Measurements from ENCODE around the gene SKAP1. TPM values are rescaled to one million over a fixed set of nuclear protein-coding genes. Genes with fewer than 3 reads are reported as not detected.
"Not testable (repeated sequence)": the region's sequence is repeated elsewhere in the genome, so short reads cannot be mapped to it uniquely, and the experiment has no call there.

SKAP1 gene
- total and polyA plus RNA-seq, 5 donors = 0.38 to 0.77 (median 0.54) TPM; not detected in 1

DNA sequence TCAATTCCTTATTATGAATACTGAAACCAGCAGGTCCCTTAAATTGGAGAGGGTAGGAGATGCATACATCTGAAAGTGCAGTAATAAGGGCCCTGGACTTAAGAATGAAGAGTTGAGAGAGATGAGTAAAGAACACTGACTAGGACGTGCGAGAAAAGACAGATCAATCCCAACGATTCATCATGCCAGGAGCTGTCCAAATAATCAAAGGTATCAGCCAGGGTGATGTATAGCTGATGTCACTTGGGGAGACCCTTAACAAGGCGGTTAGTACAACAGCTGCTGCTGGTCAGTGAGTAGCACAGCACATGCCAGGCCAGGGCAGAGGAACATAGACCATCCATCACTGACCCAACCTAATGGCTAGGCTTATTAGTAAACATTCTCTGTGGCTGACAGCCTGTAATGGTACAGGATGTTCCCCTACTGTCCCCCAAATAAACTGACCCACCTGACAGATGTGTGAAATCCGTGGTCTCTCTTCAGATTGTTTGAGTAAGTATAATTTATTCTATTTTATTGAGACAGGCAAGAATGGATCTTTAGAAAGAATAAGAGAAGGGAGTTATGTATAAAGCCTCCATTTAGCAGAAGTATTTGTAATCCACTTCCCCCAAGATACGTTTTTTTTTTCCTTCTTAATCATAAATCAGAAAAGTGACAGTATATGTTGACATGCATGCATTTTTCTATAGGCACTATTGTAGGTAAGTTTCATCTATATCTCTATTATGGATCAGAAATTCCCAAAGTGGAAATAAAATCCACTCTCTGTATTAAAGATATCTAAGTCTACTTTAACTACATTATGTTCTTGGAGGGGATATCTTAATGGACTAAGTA, 204.1 kb downstream of the SKAP1 start:
- intact Hi-C loops (cut with DNase I) = no loop called here
- ATAC-seq = no peak
- no peak for DNase-seq
- whole genome bisulfite sequencing = 43% methylated on average over 6 of the region's 6 CpGs
- Histone ChIP-seq H3K9me3 (ENCODE audit: control insufficient read depth, low read length) (no peaks in the 10 kb centered on the region), H3K4me3 (ENCODE audit: low read length) (no peak overlapping the region), H3K27me3 (ENCODE audit: control insufficient read depth, insufficient read depth) (no peaks in the 10 kb centered on the region), H3K27ac (ENCODE audit: low read length) (no peak overlapping the region), H3K4me1 (ENCODE audit: control insufficient read depth, insufficient read depth, low read length) (no peaks in the 10 kb centered on the region)

DNA sequence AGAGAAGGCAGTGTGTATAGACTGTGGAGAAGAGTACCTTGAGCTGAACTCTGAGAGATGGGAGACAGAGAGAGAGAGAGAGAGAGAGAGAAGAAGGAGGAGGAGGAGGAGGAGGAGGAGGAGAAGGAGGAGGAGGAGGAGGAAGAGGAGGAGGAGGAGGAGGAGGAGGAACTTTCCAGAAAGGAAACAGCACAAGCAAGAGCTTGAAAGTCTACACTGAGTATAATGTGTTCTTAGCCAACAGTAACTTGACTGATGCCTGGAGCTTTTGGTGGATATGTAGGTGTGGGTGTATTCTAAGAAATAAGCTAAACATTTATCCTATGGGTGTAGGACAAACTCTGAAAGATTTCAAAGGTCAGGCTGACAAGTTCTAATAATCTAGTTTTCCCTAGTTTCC, 206.1 kb downstream of the SKAP1 start:
- intact Hi-C loops (cut with DNase I) = no loop called here
- Histone ChIP-seq H3K27ac (ENCODE audit: low read length) (no peak overlapping the region), H3K4me1 (ENCODE audit: control insufficient read depth, insufficient read depth, low read length) (no peaks in the 10 kb centered on the region), H3K27me3 (ENCODE audit: control insufficient read depth, insufficient read depth) (no peaks in the 10 kb centered on the region), H3K4me3 (ENCODE audit: low read length) (no peak overlapping the region), H3K9me3 (ENCODE audit: control insufficient read depth, low read length) (no peaks in the 10 kb centered on the region)
- DNase-seq (no peak), ATAC-seq (no peak)

DNA sequence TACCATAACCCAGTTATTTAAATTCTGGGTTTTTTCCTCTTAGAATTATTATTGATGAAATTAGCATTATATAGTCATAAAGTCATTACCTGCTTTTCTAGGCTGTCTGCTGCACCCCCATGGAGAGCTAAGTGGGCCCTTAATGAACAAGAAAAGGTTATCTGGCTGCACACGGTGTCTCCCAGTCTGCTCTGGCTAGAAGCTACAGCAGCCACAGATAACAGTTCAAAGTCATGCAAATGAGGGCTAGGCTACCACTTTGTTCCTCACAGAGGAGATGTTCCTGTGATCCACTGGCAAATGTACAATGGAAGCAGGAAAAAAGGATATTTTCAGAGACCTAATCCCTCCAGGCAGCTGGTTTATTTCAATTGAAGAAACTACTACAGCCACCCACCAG, 210.4 kb downstream of the SKAP1 start:
- no peak for ATAC-seq
- H3K27me3 ChIP-seq (ENCODE audit: control insufficient read depth, insufficient read depth) = no peaks in the 10 kb centered on the region
- intact Hi-C loops (cut with DNase I) = no loop called here

DNA sequence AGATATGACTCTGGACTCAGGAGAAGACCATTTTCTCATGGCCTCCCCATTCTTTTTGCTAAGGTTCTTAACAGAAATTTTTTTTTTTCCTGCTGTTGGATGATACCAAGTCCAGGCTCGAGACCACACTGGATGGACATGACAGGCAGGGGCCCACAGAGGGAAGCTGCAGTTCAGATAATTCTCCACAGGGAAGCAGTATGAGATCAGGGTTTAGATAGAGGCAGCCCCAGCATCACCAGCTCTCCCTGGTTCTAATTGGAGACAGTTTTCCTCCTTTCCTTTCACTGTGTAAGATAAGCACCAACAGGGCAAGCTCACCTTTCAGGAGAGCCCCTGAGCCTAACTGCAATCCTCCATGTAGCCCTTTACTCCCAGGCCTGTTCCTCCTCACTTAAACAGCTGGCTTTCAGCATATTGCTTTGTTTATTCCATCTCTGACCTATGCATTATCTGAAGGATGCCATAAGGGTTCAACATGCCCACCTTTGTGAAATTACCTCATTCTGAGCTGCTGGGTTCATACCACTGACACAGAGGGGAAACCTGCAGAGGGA, 214.4 kb downstream of the SKAP1 start:
- Histone ChIP-seq H3K27ac (ENCODE audit: low read length) (no peak overlapping the region), H3K27me3 (ENCODE audit: control insufficient read depth, insufficient read depth) (no peaks in the 10 kb centered on the region), H3K9me3 (ENCODE audit: control insufficient read depth, low read length) (no peaks in the 10 kb centered on the region), H3K4me1 (ENCODE audit: control insufficient read depth, insufficient read depth, low read length) (no peaks in the 10 kb centered on the region), H3K4me3 (ENCODE audit: low read length) (no peak overlapping the region)
- WGBS = 6% methylated on average over 1 of the region's 1 CpG
- intact Hi-C loops (cut with DNase I) = no loop called here
- ATAC-seq (peak in 1 of 2 donors; percentile 29), DNase-seq (no peak)

More for the DNA sequence above, 210.4 kb downstream of the SKAP1 start:
- 24% methylated on average over 1 of the region's 1 CpG for WGBS
- no peak for DNase-seq
- no peaks in the 10 kb centered on the region for H3K9me3 ChIP-seq (ENCODE audit: control insufficient read depth, low read length)
- no peaks in the 10 kb centered on the region for H3K4me1 ChIP-seq (ENCODE audit: control insufficient read depth, insufficient read depth, low read length)
- no peak overlapping the region for H3K27ac ChIP-seq (ENCODE audit: low read length)
- H3K4me3 ChIP-seq (ENCODE audit: low read length) = no peak overlapping the region

DNA sequence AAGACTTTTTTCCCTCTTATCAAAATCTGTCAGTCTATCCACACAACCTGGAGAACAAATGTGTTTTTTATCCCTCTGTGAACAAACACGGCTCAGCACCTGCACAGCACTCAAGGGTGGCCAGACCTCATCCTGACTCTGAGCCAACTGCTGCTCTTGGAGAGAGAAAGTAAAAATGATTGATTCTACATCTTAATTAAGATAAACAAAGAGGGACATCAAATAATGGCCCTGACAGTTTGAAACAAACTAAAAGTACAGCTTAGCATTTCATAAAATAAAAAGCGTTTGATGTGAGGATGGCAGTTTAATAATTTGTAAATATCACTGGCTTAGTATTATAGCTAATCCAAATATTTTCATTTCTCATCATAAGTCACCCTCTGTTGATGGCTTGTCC, 216.2 kb downstream of the SKAP1 start:
- 72% methylated on average over 2 of the region's 2 CpGs for WGBS
- Histone ChIP-seq H3K4me1 (ENCODE audit: control insufficient read depth, insufficient read depth, low read length) (no peaks in the 10 kb centered on the region), H3K27me3 (ENCODE audit: control insufficient read depth, insufficient read depth) (no peaks in the 10 kb centered on the region), H3K27ac (ENCODE audit: low read length) (no peak overlapping the region), H3K9me3 (ENCODE audit: control insufficient read depth, low read length) (no peaks in the 10 kb centered on the region), H3K4me3 (ENCODE audit: low read length) (no peak overlapping the region)
- intact Hi-C loops (cut with DNase I) = no loop called here
- DNase-seq (no peak), ATAC-seq (no peak)

DNA sequence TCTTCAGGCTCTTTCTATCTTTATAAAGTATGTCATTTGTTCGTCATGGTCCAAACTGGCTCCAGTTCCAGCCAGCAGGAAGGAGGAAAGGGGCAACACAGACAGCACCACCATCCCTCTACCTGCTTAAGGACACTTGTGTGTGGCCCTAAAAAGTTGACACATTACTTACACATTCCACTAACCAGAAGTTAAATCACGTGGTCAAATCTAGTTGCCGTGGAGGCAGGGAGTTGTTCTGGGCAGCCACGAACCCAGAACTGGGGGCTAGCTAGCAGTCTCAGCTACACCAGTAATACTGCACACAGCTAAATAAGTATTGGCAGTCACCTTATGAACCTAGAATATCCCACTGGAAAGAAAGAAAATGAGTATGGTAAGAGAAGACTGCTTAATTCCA, 218.2 kb downstream of the SKAP1 start:
- no peak for ATAC-seq
- Histone ChIP-seq H3K27me3 (ENCODE audit: control insufficient read depth, insufficient read depth) (no peaks in the 10 kb centered on the region), H3K27ac (ENCODE audit: low read length) (no peak overlapping the region), H3K4me3 (ENCODE audit: low read length) (no peak overlapping the region), H3K9me3 (ENCODE audit: control insufficient read depth, low read length) (no peaks in the 10 kb centered on the region), H3K4me1 (ENCODE audit: control insufficient read depth, insufficient read depth, low read length) (no peaks in the 10 kb centered on the region)
- no peak for DNase-seq
- 82% methylated on average over 4 of the region's 4 CpGs for WGBS
- intact Hi-C loops (cut with DNase I) = no loop called here

DNA sequence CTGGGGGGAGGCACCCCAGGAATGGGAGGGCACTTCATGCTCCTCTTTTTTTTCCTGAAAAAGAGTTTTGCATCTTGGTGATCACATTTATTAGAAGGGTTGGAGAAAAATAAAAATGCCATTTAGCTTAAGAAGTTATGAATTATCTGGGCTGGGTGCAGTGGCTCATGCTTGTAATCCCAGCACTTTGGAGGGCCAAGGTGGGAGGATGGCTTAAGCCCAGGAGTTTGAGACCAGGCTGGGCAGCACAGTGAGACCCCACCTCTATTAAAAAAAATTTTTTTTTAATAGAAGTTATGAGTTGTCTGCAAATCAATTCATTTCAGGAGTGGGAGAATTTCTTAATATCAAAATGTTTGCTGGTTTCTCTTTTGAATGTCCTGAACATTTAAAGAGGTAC, 219.0 kb downstream of the SKAP1 start:
- no peak overlapping the region for H3K4me3 ChIP-seq (ENCODE audit: low read length)
- intact Hi-C loops (cut with DNase I) = no loop called here
- H3K27ac ChIP-seq (ENCODE audit: low read length) = no peak overlapping the region
- no peak for DNase-seq
- peaks cover 2% of the 10 kb centered on the region for H3K27me3 ChIP-seq (ENCODE audit: control insufficient read depth, insufficient read depth)
- H3K9me3 ChIP-seq (ENCODE audit: control insufficient read depth, low read length) = no peaks in the 10 kb centered on the region
- H3K4me1 ChIP-seq (ENCODE audit: control insufficient read depth, insufficient read depth, low read length) = no peaks in the 10 kb centered on the region
- ATAC-seq = no peak

DNA sequence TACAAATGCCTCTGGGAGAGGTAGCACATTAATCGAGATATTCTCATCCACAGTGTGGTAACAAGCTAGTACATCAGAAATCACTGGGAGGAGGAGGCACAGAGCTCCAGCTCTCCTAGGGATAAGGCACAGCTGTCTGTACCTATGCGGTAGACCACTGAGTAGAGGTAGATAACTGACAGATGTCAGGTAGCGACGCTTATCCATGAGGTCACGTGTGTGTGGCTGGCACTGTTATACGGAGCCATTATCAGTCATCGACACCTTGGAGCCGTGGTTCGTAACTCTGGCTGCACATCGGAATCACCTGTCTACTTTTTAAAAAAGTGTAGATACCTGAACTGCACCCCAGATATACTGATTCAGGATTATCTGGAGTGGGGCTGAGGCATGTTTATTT, 220.0 kb downstream of the SKAP1 start:
- intact Hi-C loops (cut with DNase I) = no loop called here
- 76% methylated on average over 10 of the region's 10 CpGs for WGBS
- DNase-seq (no peak), ATAC-seq (no peak)
- no peak overlapping the region for H3K4me3 ChIP-seq (ENCODE audit: low read length)
- no peaks in the 10 kb centered on the region for H3K9me3 ChIP-seq (ENCODE audit: control insufficient read depth, low read length)
- H3K27me3 ChIP-seq (ENCODE audit: control insufficient read depth, insufficient read depth) = peaks cover 2% of the 10 kb centered on the region
- H3K27ac ChIP-seq (ENCODE audit: low read length) = no peak overlapping the region
- H3K4me1 ChIP-seq (ENCODE audit: control insufficient read depth, insufficient read depth, low read length) = no peaks in the 10 kb centered on the region

DNA sequence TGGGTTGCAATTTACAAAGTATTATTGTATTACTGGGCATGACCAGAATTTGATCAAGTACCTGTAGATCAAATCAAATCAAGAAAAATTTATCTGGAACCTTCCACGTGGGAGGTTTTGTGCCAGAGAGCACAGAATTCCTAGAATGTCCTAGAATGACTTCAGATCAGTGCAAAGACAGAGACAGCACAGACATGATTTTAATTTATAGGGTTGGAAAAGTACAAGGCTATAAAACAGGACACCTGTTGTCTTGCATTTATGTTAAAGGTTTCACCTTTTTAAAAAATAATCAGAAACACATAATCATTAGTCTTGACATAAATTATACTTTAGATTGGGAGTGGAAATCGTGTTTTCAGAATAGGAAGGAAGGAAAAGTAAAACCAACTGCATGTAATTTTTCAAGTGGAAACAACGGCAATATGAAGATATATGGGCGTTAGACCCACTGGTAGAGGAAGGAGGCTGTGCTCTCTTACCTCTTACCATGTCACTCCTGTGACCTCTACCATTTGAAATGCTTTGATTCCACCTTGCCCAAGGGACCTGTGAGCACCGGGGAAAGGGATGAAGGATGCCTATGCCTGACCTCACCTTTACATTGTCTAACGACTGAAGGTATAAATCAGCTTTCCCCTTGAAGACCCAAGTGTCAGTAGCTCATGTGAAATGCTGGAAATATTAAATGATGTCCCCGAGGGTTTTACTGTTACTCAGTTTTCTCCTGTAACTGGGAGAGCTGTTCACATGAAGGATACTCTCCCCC, 222.1 kb downstream of the SKAP1 start:
- Histone ChIP-seq H3K4me1 (ENCODE audit: control insufficient read depth, insufficient read depth, low read length) (no peaks in the 10 kb centered on the region), H3K27me3 (ENCODE audit: control insufficient read depth, insufficient read depth) (peaks cover 2% of the 10 kb centered on the region), H3K27ac (ENCODE audit: low read length) (no peak overlapping the region), H3K9me3 (ENCODE audit: control insufficient read depth, low read length) (no peaks in the 10 kb centered on the region), H3K4me3 (ENCODE audit: low read length) (no peak overlapping the region)
- DNase-seq (no peak), ATAC-seq (no peak)
- WGBS = 66% methylated on average over 7 of the region's 7 CpGs
- intact Hi-C loops (cut with DNase I) = no loop called here

DNA sequence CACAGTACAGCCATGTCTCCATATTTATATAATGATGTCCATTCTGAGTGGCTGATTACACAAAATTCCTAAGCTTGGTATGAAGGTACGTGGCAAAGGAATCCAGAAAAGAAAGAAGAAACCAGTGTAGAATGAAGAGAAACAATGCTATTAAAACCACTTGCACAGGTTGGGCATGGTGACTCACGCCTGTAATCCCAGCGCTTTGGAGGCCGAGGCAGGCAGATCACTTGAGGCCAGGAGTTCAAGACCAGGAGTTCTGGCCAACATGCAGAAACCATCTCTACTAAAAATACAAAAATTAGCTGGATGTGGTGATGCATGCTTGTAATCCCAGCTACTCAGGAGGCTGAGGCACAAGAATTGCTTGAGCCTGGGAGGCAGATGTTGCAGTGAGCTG, 223.0 kb downstream of the SKAP1 start:
- H3K9me3 ChIP-seq (ENCODE audit: control insufficient read depth, low read length); DNase-seq; H3K4me1 ChIP-seq (ENCODE audit: control insufficient read depth, insufficient read depth, low read length); ATAC-seq; H3K27ac ChIP-seq (ENCODE audit: low read length); H3K4me3 ChIP-seq (ENCODE audit: low read length); H3K27me3 ChIP-seq (ENCODE audit: control insufficient read depth, insufficient read depth); intact Hi-C loops (cut with DNase I): not testable (repeated sequence)
- WGBS = 93% methylated on average over 4 of the region's 4 CpGs

DNA sequence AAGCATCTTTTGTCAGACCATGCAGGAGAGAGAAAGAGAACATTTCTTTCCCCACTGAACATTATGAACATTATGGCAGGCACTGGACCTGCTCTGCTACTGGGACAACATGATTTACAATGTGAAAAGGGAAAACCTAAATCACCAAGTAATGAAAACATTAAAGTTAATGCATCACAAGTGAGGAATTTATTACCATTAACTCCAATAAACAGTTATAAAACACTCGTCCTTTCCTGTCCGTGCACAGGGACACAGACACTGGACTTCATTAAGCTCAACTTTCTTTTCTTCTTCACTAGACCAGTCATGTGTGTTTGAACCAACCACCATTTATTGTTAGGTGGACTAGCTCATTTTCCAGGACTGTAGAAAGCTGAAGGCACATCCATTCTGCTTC, 227.1 kb downstream of the SKAP1 start:
- no peak overlapping the region for H3K27ac ChIP-seq (ENCODE audit: low read length)
- intact Hi-C loops (cut with DNase I) = no loop called here
- H3K9me3 ChIP-seq (ENCODE audit: control insufficient read depth, low read length) = no peaks in the 10 kb centered on the region
- ATAC-seq (no peak), DNase-seq (no peak)
- no peak overlapping the region for H3K4me3 ChIP-seq (ENCODE audit: low read length)
- H3K4me1 ChIP-seq (ENCODE audit: control insufficient read depth, insufficient read depth, low read length) = peaks cover 1% of the 10 kb centered on the region
- 89% methylated on average over 2 of the region's 2 CpGs for WGBS
- H3K27me3 ChIP-seq (ENCODE audit: control insufficient read depth, insufficient read depth) = peaks cover 2% of the 10 kb centered on the region
